GM12892 (cell line): ENCODE data around the gene FBXL13.

Experiments
- POLR2A ChIP-seq: IDR thresholded peaks from 2 replicates; pipeline ENCODE4 v1.6.1; 2011; ENCODE audit warnings: low read depth, low read length, control low read depth
- POLR2AphosphoS5 ChIP-seq: IDR thresholded peaks from 2 replicates; pipeline ENCODE4 v1.6.1; 2011; ENCODE audit warnings: low read depth, low read length, control low read depth
- TAF1 ChIP-seq: IDR thresholded peaks from 2 replicates; pipeline ENCODE4 v1.6.1; 2011; ENCODE audit warnings: low read depth, mild to moderate bottlenecking, control low read depth, low read length, borderline replicate concordance

DNA sequence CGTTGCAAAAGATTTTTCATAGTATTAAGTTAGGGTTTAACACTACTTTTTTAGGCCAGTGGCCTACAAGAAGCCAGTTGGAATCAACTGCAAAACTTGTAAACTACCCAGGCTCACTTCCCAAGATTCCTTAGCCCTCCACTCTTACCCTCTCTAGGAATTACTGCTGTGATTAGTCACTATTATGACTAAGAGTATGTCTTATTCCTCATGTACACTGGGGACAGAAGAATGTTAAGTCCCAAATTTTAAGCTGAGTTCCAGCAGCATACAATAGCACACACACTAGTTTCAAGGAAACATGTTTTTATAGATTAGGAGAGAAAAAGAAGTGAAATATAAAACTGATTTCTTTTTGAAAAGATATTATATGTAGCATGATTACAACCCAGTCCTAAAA, 42.8 kb downstream of the FBXL13 start:
- TF ChIP-seq POLR2A (no peak), POLR2AphosphoS5 (no peak), TAF1 (no peak)
